B cell (primary cell): ENCODE results near the gene L3HYPDH.

Experiments used
- CTCF ChIP-seq: fragments of 200-600 bp; IDR thresholded peaks from one replicate; pipeline ENCODE4 v1.8.0; 2022; ENCODE audit warnings: antibody characterized with exemption, mild to moderate bottlenecking
- EZH2 ChIP-seq: IDR thresholded peaks from 2 replicates; pipeline ENCODE4 v1.6.1; 2012; ENCODE audit warnings: borderline replicate concordance, low read depth, mild to moderate bottlenecking, moderate library complexity, low read length; ENCODE audit not compliant: insufficient read depth, poor library complexity, severe bottlenecking

GRCh38 chr14:59503256-59503655 is 19.0 kb upstream of the L3HYPDH start:
- TF ChIP-seq EZH2 (no peak), CTCF (no peak)
